Endothelial cell (in vitro differentiated cells): ENCODE results near the gene ZFAND4. TPM values are rescaled to one million over a fixed set of nuclear protein-coding genes. Genes with fewer than 3 reads are reported as not detected.

ENCODE experiments used
- DNase-seq: peaks from one replicate; pipeline ENCODE4 v3.0.0; 2021; ENCODE audit warnings: low spot score
- H3K27ac Mint-ChIP-seq: one replicate; pipeline ENCODE4 v1.8.0; 2021; ENCODE audit warnings: mixed read lengths, inconsistent platforms; ENCODE audit not compliant: unreplicated experiment
- H3K27me3 Mint-ChIP-seq: one replicate; pipeline ENCODE4 v1.8.0; 2021; ENCODE audit warnings: mild to moderate bottlenecking, moderate library complexity, mixed read lengths, inconsistent platforms; ENCODE audit not compliant: unreplicated experiment
- H3K36me3 Mint-ChIP-seq: one replicate; pipeline ENCODE4 v1.8.0; 2021; ENCODE audit warnings: mild to moderate bottlenecking, low read depth, mixed read lengths, inconsistent platforms; ENCODE audit not compliant: unreplicated experiment
- H3K4me1 Mint-ChIP-seq: one replicate; pipeline ENCODE4 v1.8.0; 2021; ENCODE audit warnings: mild to moderate bottlenecking, mixed read lengths, inconsistent platforms; ENCODE audit not compliant: unreplicated experiment
- H3K4me3 Mint-ChIP-seq: one replicate; pipeline ENCODE4 v1.8.0; 2021; ENCODE audit warnings: mild to moderate bottlenecking, mixed read lengths, inconsistent platforms; ENCODE audit not compliant: unreplicated experiment
- H3K9me3 Mint-ChIP-seq: one replicate; pipeline ENCODE4 v1.8.0; 2021; ENCODE audit warnings: mixed read lengths, inconsistent platforms; ENCODE audit not compliant: unreplicated experiment
- CTCF ChIP-seq: fragments of 200-600 bp; sonication (generic); IDR thresholded peaks from one replicate; pipeline ENCODE4 v1.5.0; 2021; ENCODE audit warnings: antibody characterized with exemption; ENCODE audit not compliant: unreplicated experiment
- total RNA-seq: library from RNA; stranded (reverse); fragmentation: NEBNext Ultra II Directional; extraction: Animal tissue kit (Norgen Biotek cat#: 25700); gene quantifications from one replicate; pipeline ENCODE4 v1.2.1, GENCODE V29; 2021; ENCODE audit not compliant: unreplicated experiment

ZFAND4 gene
- total RNA-seq, 1 donor from 2014 or later, result 11.9 TPM

DNA sequence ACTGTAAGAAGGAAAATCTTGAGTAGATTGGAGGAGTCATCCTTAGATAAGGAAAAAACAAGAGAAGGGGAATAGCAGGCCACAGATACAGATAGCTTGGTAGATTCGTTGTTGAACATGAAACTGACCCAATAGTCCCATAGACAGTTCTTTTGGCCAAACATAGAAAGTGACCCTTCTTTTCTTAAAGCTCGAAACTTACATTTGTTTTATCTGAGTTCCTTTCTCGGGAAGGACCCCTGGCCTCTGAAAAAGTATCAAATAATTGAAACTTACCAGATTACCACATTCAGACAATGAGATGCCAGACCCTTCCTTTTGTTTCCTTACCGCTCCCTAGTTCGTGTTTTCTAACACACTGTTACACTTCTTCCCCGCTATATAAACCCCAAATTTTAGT, 72.9 kb downstream of the ZFAND4 start:
- Mint-ChIP-seq H3K27me3 (peaks cover 12% of the 10 kb centered on the region), H3K4me1 (peaks cover 2% of the 10 kb centered on the region), H3K9me3 (peaks cover 13% of the 10 kb centered on the region), H3K36me3 (peaks cover 10% of the 10 kb centered on the region), H3K27ac (no peak overlapping the region), H3K4me3 (no peak overlapping the region)
- no peak for TF ChIP-seq CTCF
- no peak for DNase-seq

GRCh38 chr10:45599021-45599603, 73.5 kb downstream of the ZFAND4 start:
- no peak for DNase-seq
- Mint-ChIP-seq H3K36me3 (peaks cover 10% of the 10 kb centered on the region), H3K4me3 (no peak overlapping the region), H3K27me3 (peaks cover 12% of the 10 kb centered on the region), H3K9me3 (peaks cover 13% of the 10 kb centered on the region), H3K27ac (no peak overlapping the region), H3K4me1 (peaks cover 3% of the 10 kb centered on the region)
- TF ChIP-seq CTCF, result no peak

- DNase-seq, result no peak
- H3K27ac Mint-ChIP-seq, result no peak overlapping the region
- peaks cover 10% of the 10 kb centered on the region for H3K4me1 Mint-ChIP-seq
- H3K36me3 Mint-ChIP-seq, result peaks cover 10% of the 10 kb centered on the region
- no peak overlapping the region for H3K4me3 Mint-ChIP-seq
- peaks cover 13% of the 10 kb centered on the region for H3K9me3 Mint-ChIP-seq
- peaks cover 16% of the 10 kb centered on the region for H3K27me3 Mint-ChIP-seq
- no peak for TF ChIP-seq CTCF
Observed at GRCh38 chr10:45596526-45596925, 76.0 kb downstream of the ZFAND4 start.

- Mint-ChIP-seq H3K27ac (peak overlapping the region; percentile 88), H3K4me1 (peaks cover 10% of the 10 kb centered on the region), H3K9me3 (peaks cover 5% of the 10 kb centered on the region), H3K27me3 (peaks cover 14% of the 10 kb centered on the region), H3K4me3 (peak overlapping the region; percentile 97), H3K36me3 (peaks cover 11% of the 10 kb centered on the region)
- peak; percentile 92 for DNase-seq
- TF ChIP-seq CTCF, result no peak
Observed at GRCh38 chr10:45594276-45595157, 78.1 kb downstream of the ZFAND4 start.

DNA sequence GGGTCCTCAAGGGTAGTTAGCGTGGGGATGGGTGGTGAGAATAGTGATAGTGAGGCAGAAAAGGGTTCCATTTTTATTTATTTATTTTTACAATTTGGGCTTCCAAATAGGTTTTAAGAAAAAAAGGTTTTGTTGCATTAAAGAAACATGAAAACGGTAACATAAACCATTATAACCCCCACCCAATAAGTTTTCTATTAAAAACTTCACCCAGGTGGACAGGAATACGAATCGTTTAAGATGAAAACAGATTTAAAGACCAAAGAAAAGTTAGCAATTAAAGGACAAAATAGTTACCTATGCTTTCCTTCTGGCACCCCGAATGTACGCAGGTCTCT, 78.7 kb downstream of the ZFAND4 start:
- no peaks in the 10 kb centered on the region for H3K9me3 Mint-ChIP-seq
- no peak for DNase-seq
- TF ChIP-seq CTCF, result no peak
- peak overlapping the region; percentile 97 for H3K4me3 Mint-ChIP-seq
- peaks cover 14% of the 10 kb centered on the region for H3K27me3 Mint-ChIP-seq
- H3K4me1 Mint-ChIP-seq, result peaks cover 10% of the 10 kb centered on the region
- H3K27ac Mint-ChIP-seq, result peak overlapping the region; percentile 88
- peaks cover 12% of the 10 kb centered on the region for H3K36me3 Mint-ChIP-seq
